Fibroblast of peridontal ligament (primary cell): ENCODE results near the gene MMRN2.
"Not testable (repeated sequence)": the region's sequence is repeated elsewhere in the genome, so short reads cannot be mapped to it uniquely, and the experiment has no call there.

ENCODE experiments used
- DNase-seq: peaks from one replicate; pipeline ENCODE4 v3.0.0-alpha.2; 2010; ENCODE audit errors: extremely low read depth

Gene MMRN2

DNA sequence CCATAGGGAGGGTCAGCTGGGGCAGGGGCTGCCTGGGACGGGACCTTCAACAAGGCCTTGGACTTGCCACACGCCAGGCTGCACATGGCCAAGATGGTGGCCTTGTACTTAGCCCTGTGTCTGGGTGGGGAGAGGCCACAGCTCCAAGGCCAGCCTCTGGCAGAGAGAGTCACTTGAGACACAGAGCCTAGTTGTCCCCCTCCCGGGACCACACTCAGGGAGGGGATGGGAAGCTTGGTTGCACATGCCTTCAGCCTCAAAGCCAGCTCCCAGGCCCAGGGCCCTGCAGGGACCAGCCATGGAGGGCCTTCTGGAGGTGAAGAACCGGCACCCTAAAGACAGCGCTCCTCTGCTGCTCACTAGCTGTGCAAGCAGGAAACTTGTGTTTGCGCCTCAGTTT is 16.7 kb downstream of the MMRN2 start:
- no peak for DNase-seq

DNA sequence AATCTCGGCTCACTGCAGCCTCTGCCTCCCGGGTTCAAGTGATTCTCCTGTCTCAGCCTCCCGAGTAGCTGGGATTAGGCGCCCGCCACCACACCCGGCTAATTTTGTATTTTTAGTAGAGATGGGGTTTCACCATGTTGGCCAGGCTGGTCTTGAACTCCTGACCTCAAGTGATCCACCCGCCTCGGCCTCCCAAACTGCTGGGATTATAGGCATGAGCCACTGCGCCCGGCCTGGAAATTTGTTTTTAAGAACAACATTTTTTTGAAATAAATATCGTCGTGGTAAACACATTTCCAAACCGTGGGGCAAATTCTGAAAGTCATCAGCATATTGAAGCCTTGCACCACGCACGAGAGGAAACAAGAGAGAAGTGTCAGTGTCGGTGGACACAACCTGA is 17.3 kb downstream of the MMRN2 start:
- not testable (repeated sequence) for DNase-seq

DNA sequence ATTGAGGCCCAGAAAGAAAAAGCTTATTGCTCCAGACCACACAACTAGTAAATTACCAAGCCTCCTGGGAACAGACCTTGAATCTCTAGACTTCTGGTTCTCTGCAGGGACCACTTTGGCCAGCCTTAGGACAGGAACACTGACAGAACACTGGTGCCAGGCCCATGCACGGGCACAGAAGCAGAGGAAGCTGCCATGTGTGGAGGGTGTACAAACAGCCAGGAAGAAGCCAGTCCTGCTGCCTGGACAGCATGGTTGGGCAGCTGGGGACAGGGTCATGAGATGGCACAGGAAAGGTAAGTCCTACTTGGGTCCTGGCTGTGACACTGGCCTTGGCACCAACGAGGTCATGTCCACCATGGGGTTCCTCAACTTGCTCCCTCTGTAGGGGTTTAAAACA is 19.2 kb downstream of the MMRN2 start:
- DNase-seq: no peak

DNA sequence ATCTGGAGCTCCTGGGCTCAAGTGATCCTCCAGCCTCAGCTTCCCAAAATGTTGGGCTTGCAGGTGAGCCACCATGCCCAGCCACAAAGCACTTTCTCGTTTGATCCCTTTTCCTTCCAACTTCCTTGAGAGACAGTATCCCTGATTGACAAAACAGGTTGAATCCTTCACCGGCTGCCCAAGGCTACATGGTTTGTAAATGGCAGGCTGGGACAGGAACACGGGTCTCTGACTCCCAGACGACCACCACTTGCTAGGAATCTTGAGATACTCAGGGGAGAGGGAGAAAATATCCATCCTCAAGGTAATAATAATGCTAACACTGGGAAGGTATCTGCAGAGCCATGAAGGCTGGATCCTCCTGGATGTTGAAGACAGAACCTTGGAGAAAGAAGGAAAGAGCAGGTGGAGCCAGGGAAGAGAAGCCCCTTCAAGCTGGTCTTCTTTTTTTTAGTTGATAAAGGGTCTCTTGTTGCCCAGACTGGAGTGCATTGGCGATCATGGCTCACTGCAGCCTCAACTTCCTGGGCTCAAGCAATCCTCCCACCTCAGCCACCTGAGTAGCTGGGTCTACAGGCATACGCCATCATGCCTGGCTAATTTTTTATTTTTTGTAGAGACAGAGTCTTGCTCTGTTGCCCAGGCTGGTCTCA is 19.8 kb downstream of the MMRN2 start:
- no peak for DNase-seq

DNA sequence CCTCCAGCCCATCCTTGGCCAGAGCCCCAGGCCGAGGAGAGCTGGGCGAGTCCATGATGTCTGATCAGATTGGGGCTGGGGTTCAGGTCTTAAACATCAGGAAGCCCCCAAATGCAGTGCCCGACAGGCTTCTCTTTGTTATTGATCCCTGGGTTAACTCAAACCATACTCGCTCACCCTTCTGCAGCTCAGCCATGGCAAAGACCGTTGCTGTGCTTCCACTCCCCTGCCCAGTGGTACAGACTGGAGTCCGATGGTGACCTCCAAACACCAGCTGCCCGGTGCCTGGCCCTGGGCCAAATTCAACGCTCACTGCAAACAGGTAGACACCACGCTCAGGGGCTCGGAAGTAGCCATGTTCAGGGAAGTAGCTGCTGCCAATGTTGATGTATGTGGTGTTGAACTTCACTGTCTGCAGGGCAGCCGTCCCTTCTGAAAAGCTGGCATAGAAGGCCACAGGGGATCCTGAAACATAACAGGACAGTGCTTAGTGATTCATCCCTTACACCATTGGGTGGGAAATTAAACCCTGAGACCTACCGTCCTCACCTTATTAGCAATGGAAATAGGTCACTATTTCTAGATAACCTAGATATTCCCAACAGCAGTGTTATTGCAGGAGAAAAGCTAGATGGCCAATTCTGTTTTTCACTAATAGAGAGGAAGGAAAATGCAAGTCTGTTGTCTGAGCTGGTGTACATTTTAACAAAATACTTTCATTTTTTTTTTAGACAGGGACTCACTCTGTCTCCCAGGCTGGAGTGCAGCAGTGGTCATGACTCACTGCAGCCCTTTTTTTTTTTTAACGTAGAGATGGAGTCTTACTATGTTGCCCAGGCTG is 20.5 kb downstream of the MMRN2 start:
- peak; percentile 58 for DNase-seq

DNA sequence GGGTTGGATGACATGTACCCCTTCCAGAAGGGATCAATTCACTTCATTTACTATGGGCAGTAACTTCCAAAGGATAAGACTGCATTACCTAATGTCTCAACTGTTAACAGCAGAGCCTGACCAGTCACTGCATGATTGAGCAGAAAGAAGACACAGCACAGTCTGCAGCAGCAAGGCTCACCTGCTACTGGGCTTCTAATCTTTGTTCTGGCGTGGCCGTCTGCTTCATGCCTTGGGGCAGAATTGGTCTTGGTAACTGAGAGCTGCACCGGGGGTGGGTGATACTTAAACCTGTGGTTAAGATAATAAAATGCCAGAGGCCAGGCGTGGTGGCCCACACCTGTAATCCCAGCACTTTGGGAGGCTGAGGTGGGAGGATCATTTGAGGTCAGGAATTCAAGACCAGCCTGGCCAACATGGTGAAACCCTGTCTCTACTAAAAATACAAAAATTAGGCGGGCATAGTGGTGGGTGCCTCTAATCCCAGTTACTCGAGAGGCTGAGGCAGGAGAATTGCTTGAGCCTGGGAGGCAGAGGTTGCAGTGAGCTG is 23.2 kb downstream of the MMRN2 start:
- DNase-seq: not testable (repeated sequence)

DNA sequence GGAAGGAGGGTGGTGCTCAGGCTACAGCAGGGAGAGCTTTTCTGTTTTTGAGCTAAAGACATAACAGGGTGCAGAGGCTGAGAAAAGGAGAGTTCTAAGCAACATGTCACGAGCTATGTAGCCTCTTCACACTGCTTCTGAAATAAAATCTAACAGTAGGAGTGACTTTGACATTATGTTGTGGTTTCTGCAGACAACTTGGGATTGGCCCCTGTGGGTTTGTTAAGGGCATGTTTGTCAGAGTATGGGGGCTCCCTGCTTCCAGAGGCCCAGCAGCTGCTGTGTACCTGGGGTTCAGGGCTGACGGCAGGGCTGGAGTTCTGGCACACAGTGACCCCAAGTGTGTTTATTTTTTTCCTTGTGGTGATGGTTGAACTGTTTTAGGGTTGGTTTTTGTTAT is 24.7 kb downstream of the MMRN2 start:
- DNase-seq: no peak

DNA sequence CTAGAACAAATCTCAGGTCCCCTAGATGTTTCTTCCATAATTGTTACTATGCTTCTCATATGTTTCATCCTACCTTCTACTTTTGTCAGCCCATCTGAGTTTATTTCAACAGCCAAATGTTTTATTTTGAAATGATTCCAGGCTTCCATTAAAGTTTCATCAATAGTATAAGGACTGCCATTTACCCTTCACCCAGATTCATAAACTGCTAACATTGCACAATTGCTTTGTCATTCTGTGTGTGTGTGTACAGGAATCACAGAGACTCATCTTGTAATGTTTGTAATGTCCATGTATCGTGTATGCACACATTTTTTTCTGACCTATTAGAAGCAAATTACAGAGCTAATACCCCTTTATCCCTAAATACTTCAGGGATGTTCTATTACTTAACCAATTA is 25.5 kb downstream of the MMRN2 start:
- DNase-seq: peak; percentile 67

DNA sequence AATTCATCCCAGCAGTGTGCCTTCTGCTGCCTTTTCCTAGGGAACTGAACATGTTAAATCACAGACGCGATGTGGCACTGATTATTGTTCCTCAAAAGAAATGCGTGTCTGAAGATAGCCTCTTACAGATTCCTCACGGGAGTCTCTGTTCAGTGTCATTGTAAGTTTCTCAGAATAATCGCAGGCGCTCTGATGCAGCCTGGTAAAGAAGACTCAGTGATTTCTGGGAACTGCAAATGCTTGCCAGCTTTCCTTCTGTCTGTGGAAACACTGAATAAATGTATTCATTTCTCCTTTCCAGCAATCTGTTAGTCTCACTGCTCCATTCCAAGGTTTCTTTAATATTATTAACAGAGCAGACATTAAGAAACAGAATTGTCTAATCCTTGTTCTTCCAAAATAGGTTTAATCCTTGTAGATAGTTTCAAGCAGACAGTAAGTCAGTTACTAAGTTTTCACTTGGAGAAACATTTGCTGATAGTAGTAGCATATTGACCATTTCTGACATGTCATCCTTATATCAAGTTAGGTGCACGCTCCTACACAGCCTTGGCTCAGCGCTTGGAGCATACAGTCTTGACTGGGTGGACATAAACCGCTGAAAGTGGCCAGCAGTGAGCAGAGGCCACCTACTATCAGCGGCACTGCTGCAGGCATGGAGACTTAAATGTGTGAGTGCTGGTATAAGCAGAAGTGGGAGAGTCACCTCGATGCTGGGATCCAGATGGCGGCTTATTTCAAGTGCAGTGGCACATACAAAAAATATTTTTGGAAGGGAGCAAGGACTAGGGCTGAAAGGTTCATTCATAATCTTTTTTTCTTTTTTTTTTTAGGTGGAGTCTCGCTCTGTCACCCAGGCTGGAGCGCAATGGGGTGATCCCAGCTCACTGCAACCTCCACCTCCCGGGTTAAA is 27.7 kb downstream of the MMRN2 start:
- DNase-seq: no peak

DNA sequence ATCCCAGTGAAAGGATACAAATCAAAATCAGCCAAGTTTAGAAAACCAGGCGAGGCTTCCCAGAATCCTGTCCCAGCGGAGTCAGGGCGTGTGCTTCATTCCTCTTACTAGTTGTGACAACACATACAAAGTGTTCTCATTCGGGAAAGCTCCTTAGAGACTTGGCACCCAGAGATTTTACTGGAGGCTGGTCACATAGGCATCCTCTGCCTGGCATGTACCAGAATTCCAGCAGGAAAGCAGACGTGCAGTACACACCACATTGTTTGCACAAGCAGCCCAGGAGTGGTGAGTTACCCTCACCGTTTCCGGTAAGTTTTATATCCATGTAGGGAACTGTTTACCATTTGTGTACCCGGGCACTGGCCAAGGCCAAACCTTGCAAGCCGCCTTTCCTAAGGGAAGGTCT is 34.9 kb downstream of the MMRN2 start:
- no peak for DNase-seq

DNA sequence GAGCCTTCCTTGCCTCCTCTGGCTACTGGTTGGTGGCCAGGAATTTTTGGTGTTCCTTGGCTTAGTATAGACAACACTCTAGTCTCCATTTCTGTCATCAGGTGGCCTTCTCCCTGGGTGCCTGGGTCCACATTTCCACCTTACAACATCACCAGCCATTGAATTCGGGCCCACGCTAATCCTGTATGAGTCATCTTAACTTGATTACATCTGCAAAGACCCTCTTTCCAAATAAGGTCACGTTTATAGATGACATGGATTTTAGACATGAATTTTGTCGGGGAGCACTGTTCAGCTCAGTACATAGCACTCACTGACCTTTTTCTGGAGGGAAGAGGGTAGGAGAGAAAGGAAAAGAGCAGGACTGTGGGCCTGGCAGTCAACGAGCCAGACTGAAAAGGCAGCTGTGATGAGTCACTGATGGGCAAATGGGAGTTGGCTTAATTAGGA is 39.4 kb downstream of the MMRN2 start:
- DNase-seq: peak; percentile 47

DNA sequence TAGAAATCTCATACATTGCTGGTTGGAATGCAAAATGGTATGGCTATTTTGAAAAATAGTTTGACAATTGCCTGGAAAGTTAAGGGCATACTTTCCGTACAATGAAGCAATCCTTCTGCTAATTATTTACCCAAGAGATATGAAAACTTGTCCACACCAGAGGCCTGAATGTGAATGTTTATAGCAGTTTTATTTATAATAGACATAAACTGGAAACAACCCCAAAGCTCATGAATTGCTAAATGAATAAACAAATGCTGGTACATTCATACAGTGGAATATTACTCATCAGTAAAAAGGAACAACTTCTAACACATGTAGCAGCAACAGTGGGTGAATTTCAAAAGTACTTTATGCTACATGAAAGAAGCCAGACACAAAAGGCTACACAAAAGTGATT is 42.7 kb downstream of the MMRN2 start:
- peak; percentile 20 for DNase-seq

DNA sequence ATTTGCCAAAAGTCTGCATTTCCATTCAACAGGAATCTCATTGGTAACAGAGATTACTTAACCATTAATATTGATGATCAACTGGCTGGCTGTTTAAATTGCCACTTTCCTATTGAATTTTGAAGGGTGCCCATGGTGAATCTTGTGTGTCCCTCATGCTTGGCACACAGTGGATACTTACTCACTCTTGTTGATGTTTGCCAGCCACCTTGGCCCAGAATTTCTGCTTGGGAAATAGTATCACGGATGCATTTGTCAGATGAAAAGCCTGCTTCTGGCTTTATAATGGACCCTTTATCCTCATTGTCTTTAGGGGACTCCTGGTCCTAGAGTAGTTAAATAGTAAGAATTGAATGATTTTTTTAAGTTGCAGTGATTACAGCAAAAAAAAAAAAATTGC is 52.0 kb downstream of the MMRN2 start:
- DNase-seq: no peak

DNA sequence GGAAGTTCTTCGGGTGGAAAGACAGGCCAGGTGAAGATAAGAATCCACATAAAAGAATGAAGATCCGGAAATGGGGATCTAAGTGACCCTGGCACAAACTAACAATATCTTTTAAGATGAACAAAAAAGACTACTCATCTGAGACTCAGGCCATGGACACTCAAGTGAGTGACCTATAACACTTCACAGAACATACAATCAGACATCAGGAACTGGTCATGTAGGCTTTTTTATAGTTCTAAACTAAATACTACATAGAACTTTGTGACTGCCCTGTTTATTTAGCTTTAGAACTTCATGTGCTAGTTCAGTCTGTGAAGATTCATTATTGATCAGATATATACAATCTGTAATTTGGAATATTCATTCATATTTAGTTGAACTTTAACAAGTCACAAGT is 52.8 kb downstream of the MMRN2 start:
- DNase-seq: no peak

DNA sequence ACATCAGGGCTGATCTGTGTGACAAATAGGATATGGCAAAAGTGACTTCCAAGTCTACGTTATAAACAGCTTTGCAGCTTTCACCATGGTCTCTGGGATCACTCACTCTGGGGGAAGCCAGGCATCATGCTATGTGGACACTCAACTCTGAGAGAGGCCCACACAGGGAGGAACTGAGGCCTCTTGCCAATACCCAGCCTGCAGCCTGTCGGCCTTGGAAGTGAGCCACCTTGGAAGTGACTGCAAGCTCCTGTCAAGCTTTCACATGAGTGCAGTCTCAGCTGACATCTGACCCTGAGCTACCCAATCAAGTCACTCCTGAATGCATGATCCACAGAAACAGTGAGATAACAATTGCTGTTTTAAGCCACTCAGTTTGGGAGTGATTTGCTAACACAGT is 56.5 kb downstream of the MMRN2 start:
- DNase-seq: peak; percentile 64

DNA sequence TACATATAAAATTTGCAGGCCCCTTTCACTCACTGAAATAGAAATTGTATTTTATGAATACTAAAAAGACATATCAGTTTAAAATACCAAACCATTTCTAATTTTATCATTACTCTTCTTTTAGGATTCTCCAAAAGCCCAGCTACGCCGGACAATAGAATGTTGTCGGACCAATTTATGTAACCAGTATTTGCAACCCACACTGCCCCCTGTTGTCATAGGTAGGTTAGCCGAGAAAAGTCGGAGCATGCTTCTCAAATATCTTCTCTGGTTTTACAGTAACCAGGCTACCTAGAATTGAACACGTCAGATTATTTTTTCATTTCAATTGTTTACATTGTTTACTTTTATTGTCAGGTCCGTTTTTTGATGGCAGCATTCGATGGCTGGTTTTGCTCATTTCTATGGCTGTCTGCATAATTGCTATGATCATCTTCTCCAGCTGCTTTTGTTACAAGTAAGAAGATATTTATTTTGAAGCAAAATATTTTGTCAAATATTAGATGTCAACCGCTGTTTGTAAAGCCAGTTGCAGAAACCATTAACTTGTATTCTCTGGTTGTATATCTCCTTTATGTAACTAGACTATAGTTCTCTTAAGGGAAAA is 57.6 kb downstream of the MMRN2 start:
- peak; percentile 83 for DNase-seq

DNA sequence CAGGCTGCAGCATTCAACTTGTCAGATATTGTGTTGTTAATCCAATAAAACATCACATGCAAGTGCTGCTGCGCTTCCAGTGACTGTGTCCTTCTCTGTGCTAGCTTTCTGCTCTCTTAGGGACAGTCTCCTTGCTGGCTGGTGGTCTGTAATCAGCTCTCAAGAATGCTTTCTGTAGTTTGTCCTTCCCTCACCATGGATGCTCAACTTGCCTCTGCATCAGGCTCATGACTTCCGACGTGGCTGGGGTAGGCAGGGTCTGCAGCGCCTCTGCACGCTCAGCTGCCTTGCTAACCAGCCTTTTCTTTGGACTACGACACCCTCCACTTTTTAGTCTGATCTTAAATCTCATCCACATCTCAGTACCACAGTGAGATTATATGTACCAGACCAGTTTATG is 58.3 kb downstream of the MMRN2 start:
- DNase-seq: no peak

DNA sequence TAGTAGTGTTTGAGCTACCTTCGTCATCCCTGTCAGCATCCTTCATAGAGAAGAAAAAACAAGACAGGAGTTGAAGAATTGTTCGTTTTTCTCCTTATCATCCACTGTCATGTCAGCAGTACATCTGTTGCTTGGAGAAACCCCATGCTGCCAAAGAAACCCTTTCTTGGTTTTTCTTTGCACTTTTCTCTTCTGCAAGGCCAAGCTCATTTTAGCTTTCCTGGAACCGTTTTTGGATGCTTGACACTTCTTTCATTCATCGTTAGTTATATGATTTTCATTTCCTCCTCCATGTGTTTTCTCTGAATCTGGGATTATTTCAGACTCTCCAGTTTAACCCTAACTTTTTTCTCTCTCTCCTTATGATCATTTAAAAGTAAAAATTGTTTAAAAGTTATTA is 58.9 kb downstream of the MMRN2 start:
- DNase-seq: no peak

DNA sequence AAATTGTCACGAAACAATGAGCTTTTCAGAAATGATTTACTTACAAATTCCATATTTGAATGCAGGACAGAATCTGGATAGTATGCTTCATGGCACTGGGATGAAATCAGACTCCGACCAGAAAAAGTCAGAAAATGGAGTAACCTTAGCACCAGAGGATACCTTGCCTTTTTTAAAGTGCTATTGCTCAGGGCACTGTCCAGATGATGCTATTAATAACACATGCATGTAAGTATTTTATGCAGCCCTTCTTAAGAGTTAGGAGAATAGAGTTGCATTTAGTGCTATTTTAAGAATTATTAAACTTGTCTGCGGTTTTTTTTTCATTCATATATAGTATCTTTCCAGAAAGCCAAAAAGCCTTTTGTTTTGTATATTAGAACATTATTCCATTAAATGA is 67.4 kb downstream of the MMRN2 start:
- DNase-seq: no peak

DNA sequence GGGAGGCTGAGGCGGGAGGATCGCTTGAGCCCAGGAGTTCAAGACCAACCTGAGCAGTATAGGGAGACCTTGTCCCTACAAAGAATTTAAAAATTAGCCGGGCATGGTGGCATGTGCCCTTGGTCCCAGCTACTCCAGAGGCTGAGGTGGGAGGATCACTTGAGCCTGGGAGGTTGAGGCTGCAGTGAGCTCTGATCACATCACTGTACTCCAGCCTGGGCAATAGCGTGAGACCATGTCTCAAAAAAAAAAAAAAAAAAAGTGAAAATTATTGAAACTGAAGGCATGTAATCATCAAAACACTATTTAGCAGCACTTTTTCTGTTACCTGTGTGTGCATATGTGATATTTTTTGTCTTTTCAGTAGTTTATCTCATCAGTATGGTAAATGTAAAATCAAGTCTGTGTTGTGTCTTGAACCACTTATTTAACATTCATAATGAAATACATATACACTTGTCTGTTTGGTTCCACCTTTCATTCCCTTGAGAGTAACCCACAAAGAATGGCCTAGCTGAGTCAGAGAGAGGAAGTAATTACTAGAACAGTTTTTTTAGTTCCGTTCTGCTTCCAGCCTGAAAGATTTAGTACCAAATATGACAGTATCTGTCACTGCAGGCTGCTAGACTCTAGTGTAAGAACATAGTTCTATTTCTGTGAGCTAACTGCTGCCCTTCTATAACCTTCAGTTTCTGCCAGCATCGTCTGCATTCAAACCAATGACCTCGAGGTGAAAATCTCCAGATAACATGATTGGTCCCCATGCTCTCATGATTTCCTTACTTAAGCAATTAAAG is 68.6 kb downstream of the MMRN2 start:
- peak; percentile 69 for DNase-seq
